ENCODE measurements around the gene NFIA. TPM values are rescaled to one million over a fixed set of nuclear protein-coding genes. Genes with fewer than 3 reads are reported as not detected.
A peak's percentile ranks its signal among the peaks of the same experiment; 100 is the strongest.

The NFIA gene
- total and polyA plus RNA-seq, 2 of the 13 experiments (the other 11 are each of a cell fraction or from before 2014, with no cell fraction given) = 14.7 to 28.5 TPM

GRCh38 chr1:61157468-61157987 lies 75.2 kb downstream of the NFIA start (continued):
- no peak for TF ChIP-seq PRDM15 (CRISPR knock-in tag; IDR thresholded peaks at IDR 0.05)
- TF ChIP-seq ZBTB3 (CRISPR knock-in tag; IDR thresholded peaks at IDR 0.05; ENCODE audit: borderline replicate concordance, low read depth) = no peak
- TF ChIP-seq ZNF350 (CRISPR knock-in tag; IDR thresholded peaks at IDR 0.05; ENCODE audit: borderline replicate concordance, low read depth) = no peak
- TF ChIP-seq HOMEZ (CRISPR knock-in tag; IDR thresholded peaks at IDR 0.05; ENCODE audit: low read depth) = no peak
- peak; percentile 59; the same call in 1 of the 2 replicates for TF ChIP-seq ZBED4 (CRISPR knock-in tag; IDR thresholded peaks at IDR 0.05; ENCODE audit: borderline replicate concordance)
- peak; percentile 29; the same call in 1 of the 2 replicates for TF ChIP-seq SAP130 (CRISPR knock-in tag; IDR thresholded peaks at IDR 0.05; ENCODE audit: low read depth)
- peak; percentile 29; the same call in 1 of the 2 replicates for TF ChIP-seq TARDBP (CRISPR knock-in tag; IDR thresholded peaks at IDR 0.05)
- TF ChIP-seq MNT (IDR thresholded peaks at IDR 0.05) = no peak
- no peak for TF ChIP-seq TRIM22 (IDR thresholded peaks at IDR 0.05)
- 0 out of 2 replicates have a peak, but pooled peaks have one; percentile 45 for TF ChIP-seq IKZF5 (CRISPR knock-in tag; IDR thresholded peaks at IDR 0.05)
- no peak for TF ChIP-seq CREB1 (IDR thresholded peaks at IDR 0.05)
- peak; percentile 60; the same call in 1 of the 2 replicates for TF ChIP-seq CREB1 (CRISPR knock-in tag; IDR thresholded peaks at IDR 0.05)
- no peak for TF ChIP-seq TERF1 (CRISPR knock-in tag; IDR thresholded peaks at IDR 0.05)
- TF ChIP-seq CEBPG (CRISPR knock-in tag; IDR thresholded peaks at IDR 0.05) = 0 out of 2 replicates have a peak, but pooled peaks have one; percentile 43
- TF ChIP-seq ZNF549 (CRISPR knock-in tag; IDR thresholded peaks at IDR 0.05) = no peak
